Ovary (tissue), 9 donors: ENCODE data around the gene POLL. TPM values are rescaled to one million over a fixed set of nuclear protein-coding genes. Genes with fewer than 3 reads are reported as not detected.
A peak's percentile ranks its signal among the peaks of the same experiment; 100 is the strongest.

Source experiments
- DNase-seq, 5 donors: peaks; one replicate each; pipeline ENCODE4 v3.0.0-alpha.2; 2019 to 2020
- H3K27ac ChIP-seq, 2 donors: fragments of 200-600 bp; one replicate each; pipeline versions ENCODE4 v1.5.1 to v1.8.0; 2019 to 2022
- H3K27me3 ChIP-seq: fragments of 200-600 bp; one replicate; pipeline ENCODE4 v1.8.0; 2022
- H3K36me3 ChIP-seq: fragments of 200-600 bp; sonication (generic); one replicate; pipeline ENCODE4 v1.5.1; 2019
- H3K4me1 ChIP-seq: one replicate; pipeline ENCODE4 v1.8.1; 2013; ENCODE audit warnings: mild to moderate bottlenecking, moderate library complexity; ENCODE audit not compliant: insufficient read depth
- H3K4me3 ChIP-seq: fragments of 200-600 bp; sonication (generic); one replicate; pipeline ENCODE4 v1.5.1; 2017
- H3K9me3 ChIP-seq, 2 donors: fragments of 200-600 bp in 1 of 2; sonication (generic) in 1 of 2; one replicate each; pipeline versions ENCODE4 v1.5.1 to v1.8.1; 2013 to 2019; ENCODE audit warnings: mild to moderate bottlenecking in 1 of 2, moderate library complexity in 1 of 2
- EP300 ChIP-seq: sonication (generic); formaldehyde crosslinking; IDR thresholded peaks from one replicate; pipeline ENCODE4 v1.6.1; 2017; ENCODE audit warnings: antibody characterized with exemption
- POLR2A ChIP-seq: fragments of 450-650 bp; IDR thresholded peaks from one replicate; pipeline ENCODE4 v1.6.1; 2017; ENCODE audit warnings: antibody characterized with exemption, mild to moderate bottlenecking, moderate library complexity
- WGBS, 3 donors: extraction: QIAGEN DNeasy Blood & Tissue Kit in 1 of 3; methylation state at CpG; one replicate each; pipeline versions ENCODE4 v1.1.5 to v1.1.7; 2013 to 2017; 5-methylcytosine and 5-hydroxymethylcytosine counted together
- intact Hi-C, 4 donors: fragments of 100-400 bp; cut with DNase I; formaldehyde crosslinking; loops; one replicate each; pipeline versions ENCODE4 v1.11.0 to v1.15.1; 2022 to 2023
- polyA plus RNA-seq, 2 donors: library from polyadenylated mRNA; stranded (reverse); fragments of 200-250 nt in 1 of 2; fragments of 350-450 nt in 1 of 2; fragmentation: Illumina TruSeq in 1 of 2; extraction: RNeasy Lipid Tissue Mini Kit (QIAGEN cat#74804) in 1 of 2; gene quantifications; one replicate each; pipeline ENCODE4 v1.2.3, GENCODE V29; 2013 to 2014
- total RNA-seq, 7 donors: library from RNA; depleted of rRNA in 2 of 7; stranded (reverse); fragments of >200 nt in 2 of 7; fragmentation: NEBNext Ultra II Directional in 3 of 7; extraction: Animal tissue kit (Norgen Biotek cat#: 25700) in 3 of 7; gene quantifications; one replicate each; pipeline versions ENCODE4 v1.1.0 to v1.2.4, GENCODE V29; 2016 to 2023
- TF ChIP-seq, protein P1 (sequence below), 3 donors: fragments of 450-650 bp in 2 of 3; fragments of 200-600 bp in 1 of 3; IDR thresholded peaks; one replicate each; pipeline versions ENCODE4 v1.5.1 to v1.8.0; 2016 to 2022; ENCODE audit warnings: antibody characterized with exemption in 3 of 3, mild to moderate bottlenecking in 1 of 3
- donor health status: DM: no; HTN: no; CAD: no; lungs with moderate emphysema.
- donor health status: DM: no; HTN: no; CAD: no.
- donor health status: Bipolar disorder and iron deficiency.
- donor health status: DM: yes; HTN: yes; CAD: no.
- donor health status: DM: no; HTN: no; CAD: no.
- donor health status: DM: yes; HTN: yes; CAD: no.

The POLL gene
- total and polyA plus RNA-seq, 9 donors = 17.3 to 33.8 (median 31.0) TPM

DNA sequence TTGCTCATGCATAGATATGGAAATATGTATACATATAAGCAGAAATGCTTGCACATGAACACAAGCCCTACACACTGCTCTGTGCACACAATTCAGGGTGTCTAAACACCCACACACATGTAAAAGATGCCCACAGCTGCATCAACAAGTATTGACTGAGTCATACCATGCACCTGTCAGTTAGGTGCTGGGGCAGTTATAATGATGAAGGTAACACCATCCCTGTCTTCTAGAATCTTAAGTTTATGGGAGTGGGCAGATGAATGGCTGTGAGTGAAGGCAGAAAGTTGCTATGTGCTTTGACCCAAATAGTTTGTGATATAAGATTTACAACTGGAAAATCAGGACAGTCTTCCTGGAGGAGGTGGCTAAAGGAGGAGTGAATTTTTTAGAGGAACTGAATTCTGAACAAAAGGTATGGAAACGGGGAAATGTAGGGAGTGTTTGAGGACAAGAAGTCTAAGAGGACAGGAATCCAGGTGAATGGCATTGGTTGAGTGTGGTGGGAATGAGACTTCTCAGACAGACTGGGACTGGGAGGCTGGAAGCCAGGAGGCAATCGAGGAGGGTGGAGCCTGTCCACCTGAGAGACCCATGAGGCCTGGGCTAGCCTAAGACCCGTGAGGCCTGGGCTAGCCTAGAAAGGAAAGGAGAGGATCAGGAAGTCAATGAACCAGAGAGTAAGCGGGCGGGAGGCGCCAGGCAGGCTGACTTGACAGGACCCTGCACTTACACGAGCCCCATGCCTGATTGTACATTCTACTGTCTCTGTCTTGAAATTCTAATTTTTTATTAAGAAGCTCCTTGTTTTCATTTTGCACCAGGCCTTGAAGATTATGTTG is 20.7 kb downstream of the POLL start:
- TF ChIP-seq POLR2A (no peak), EP300 (no peak)
- TF ChIP-seq, protein P1, sequence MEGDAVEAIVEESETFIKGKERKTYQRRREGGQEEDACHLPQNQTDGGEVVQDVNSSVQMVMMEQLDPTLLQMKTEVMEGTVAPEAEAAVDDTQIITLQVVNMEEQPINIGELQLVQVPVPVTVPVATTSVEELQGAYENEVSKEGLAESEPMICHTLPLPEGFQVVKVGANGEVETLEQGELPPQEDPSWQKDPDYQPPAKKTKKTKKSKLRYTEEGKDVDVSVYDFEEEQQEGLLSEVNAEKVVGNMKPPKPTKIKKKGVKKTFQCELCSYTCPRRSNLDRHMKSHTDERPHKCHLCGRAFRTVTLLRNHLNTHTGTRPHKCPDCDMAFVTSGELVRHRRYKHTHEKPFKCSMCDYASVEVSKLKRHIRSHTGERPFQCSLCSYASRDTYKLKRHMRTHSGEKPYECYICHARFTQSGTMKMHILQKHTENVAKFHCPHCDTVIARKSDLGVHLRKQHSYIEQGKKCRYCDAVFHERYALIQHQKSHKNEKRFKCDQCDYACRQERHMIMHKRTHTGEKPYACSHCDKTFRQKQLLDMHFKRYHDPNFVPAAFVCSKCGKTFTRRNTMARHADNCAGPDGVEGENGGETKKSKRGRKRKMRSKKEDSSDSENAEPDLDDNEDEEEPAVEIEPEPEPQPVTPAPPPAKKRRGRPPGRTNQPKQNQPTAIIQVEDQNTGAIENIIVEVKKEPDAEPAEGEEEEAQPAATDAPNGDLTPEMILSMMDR (IDR thresholded peaks at IDR 0.05) = no peak
- Histone ChIP-seq H3K27ac (no peak overlapping the region), H3K9me3 (no peaks in the 10 kb centered on the region), H3K4me1 (peaks cover 6% of the 10 kb centered on the region), H3K4me3 (no peak overlapping the region), H3K27me3 (peaks cover 3% of the 10 kb centered on the region), H3K36me3 (no peaks in the 10 kb centered on the region)
- no peak for DNase-seq
- intact Hi-C loops = loop anchor here in 2 of 4 donors (2.0 to 10.0 kb wide), 2 partner anchors 293 to 353 kb away; no protein-coding TSS in a partner anchor
- WGBS, 3 donors = 58 to 72% (median 69%) methylated on average over 7 of the region's 7 CpGs

GRCh38 chr10:101566333-101567164 is 21.5 kb downstream of the POLL start:
- H3K36me3 ChIP-seq = no peaks in the 10 kb centered on the region
- no peak overlapping the region for H3K27ac ChIP-seq
- intact Hi-C loops = loop anchor here in 1 of 4 donors (10.0 kb wide), 1 partner anchor 292 kb away; no protein-coding TSS in a partner anchor
- peaks cover 6% of the 10 kb centered on the region for H3K4me1 ChIP-seq
- no peak overlapping the region for H3K4me3 ChIP-seq
- peaks cover 3% of the 10 kb centered on the region for H3K27me3 ChIP-seq
- 8 to 19% (median 10%) methylated on average over 41 to 59 of the region's 59 CpGs for WGBS, 3 donors
- peak in 2 of 5 donors; percentile 20 to 38 for DNase-seq
- TF ChIP-seq POLR2A (no peak), EP300 (no peak)
- TF ChIP-seq, protein P1 (IDR thresholded peaks at IDR 0.05) = no peak
- no peaks in the 10 kb centered on the region for H3K9me3 ChIP-seq

- Histone ChIP-seq H3K4me3 (no peak overlapping the region), H3K4me1 (peaks cover 6% of the 10 kb centered on the region), H3K9me3 (no peaks in the 10 kb centered on the region), H3K36me3 (no peaks in the 10 kb centered on the region), H3K27ac (no peak overlapping the region), H3K27me3 (peaks cover 3% of the 10 kb centered on the region)
- DNase-seq = peak in 1 of 5 donors; percentile 10
- intact Hi-C loops = loop anchor here in 1 of 4 donors (10.0 kb wide), 1 partner anchor 291 kb away; no protein-coding TSS in a partner anchor
- TF ChIP-seq, protein P1 (IDR thresholded peaks at IDR 0.05) = no peak
- no peak for TF ChIP-seq EP300
- no peak for TF ChIP-seq POLR2A
- 43 to 51% (median 46%) methylated on average over 8 of the region's 8 CpGs for WGBS, 3 donors
Observed at GRCh38 chr10:101565936-101566332, 22.1 kb downstream of the POLL start.

DNA sequence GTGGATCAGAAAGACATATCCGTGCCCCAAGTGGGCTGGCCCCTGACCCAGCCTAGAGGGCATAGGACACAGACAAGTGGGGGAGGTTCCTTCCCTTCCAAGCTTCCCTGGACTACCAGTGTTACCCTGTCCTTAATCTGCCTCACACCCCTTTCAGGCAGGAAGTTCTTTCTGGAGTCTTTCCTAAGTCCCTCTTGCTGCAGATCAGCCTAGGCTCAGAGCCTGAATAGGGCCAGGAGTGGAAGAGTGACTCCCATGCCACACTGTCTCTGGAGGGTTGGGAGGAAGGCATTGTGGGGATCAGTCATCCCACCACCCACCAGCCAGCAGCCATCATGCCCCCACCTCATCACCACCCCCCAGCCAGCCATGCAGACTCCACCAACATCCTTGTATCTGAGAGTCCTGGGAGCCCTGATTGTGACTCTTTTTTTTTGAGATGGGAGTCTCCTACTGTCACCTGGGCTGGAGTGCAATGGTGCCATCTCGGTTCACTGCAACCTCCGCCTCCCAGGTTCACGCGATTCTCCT is 22.6 kb downstream of the POLL start:
- no peaks in the 10 kb centered on the region for H3K36me3 ChIP-seq
- peaks cover 6% of the 10 kb centered on the region for H3K4me1 ChIP-seq
- TF ChIP-seq POLR2A (no peak), EP300 (no peak)
- TF ChIP-seq, protein P1 (IDR thresholded peaks at IDR 0.05) = no peak
- no peaks in the 10 kb centered on the region for H3K9me3 ChIP-seq
- intact Hi-C loops = loop anchor here in 1 of 4 donors (10.0 kb wide), 1 partner anchor 291 kb away; no protein-coding TSS in a partner anchor
- DNase-seq = peak in 1 of 5 donors; percentile 9
- peaks cover 3% of the 10 kb centered on the region for H3K27me3 ChIP-seq
- no peak overlapping the region for H3K27ac ChIP-seq
- 67 to 79% (median 69%) methylated on average over 5 of the region's 5 CpGs for WGBS, 3 donors
- H3K4me3 ChIP-seq = no peak overlapping the region
